Esophagus muscularis mucosa (tissue), 4 donors: ENCODE data around the gene KLHL29. TPM values are rescaled to one million over a fixed set of nuclear protein-coding genes. Genes with fewer than 3 reads are reported as not detected.

Experiments used
- DNase-seq: peaks from one replicate; pipeline ENCODE4 v3.0.0-alpha.2; 2017; ENCODE audit errors: extremely low spot score
- H3K27ac ChIP-seq, 4 donors: fragments of 200-600 bp; sonication (generic); replicated peaks in 1 of 4; 1 replicate in 3 of 4; 2 replicates in 1 of 4; pipeline ENCODE4 v1.5.1; 2016 to 2019; ENCODE audit warnings: mild to moderate bottlenecking in 1 of 4
- H3K27me3 ChIP-seq, 4 donors: fragments of 200-600 bp; sonication (generic); one replicate each; pipeline versions ENCODE4 v1.5.1 to v1.6.0; 2016 to 2019
- H3K36me3 ChIP-seq, 4 donors: fragments of 200-600 bp; sonication (generic); one replicate each; pipeline ENCODE4 v1.5.1; 2016 to 2019
- H3K4me1 ChIP-seq, 4 donors: fragments of 200-600 bp; sonication (generic); one replicate each; pipeline ENCODE4 v1.5.1; 2016 to 2019
- H3K4me3 ChIP-seq, 4 donors: fragments of 200-600 bp; sonication (generic); 1 replicate in 2 of 4; 2 replicates in 2 of 4; pipeline ENCODE4 v1.5.1; 2016 to 2019; ENCODE audit warnings: mild to moderate bottlenecking in 4 of 4, moderate library complexity in 1 of 4
- H3K9me3 ChIP-seq, 4 donors: fragments of 200-600 bp; sonication (generic); 1 replicate in 3 of 4; 2 replicates in 1 of 4; pipeline ENCODE4 v1.5.1; 2016 to 2019
- CTCF ChIP-seq, 3 experiments: fragments of 200-600 bp in 2 of 3; fragments of 450-650 bp in 1 of 3; sonication (generic) in 2 of 3; IDR thresholded peaks; one replicate each; pipeline ENCODE4 v1.5.1; 2017 to 2019; ENCODE audit warnings: antibody characterized with exemption in 3 of 3, mild to moderate bottlenecking in 2 of 3, moderate library complexity in 1 of 3
- EP300 ChIP-seq: sonication (generic); formaldehyde crosslinking; IDR thresholded peaks from one replicate; pipeline ENCODE4 v1.6.1; 2017; ENCODE audit warnings: antibody characterized with exemption
- POLR2A ChIP-seq: fragments of 450-650 bp; IDR thresholded peaks from one replicate; pipeline ENCODE4 v1.6.1; 2017; ENCODE audit warnings: antibody characterized with exemption, moderate library complexity, mild to moderate bottlenecking, low read depth
- POLR2AphosphoS5 ChIP-seq, 2 donors: sonication (generic); formaldehyde crosslinking; IDR thresholded peaks; one replicate each; pipeline ENCODE4 v1.6.1; 2017; ENCODE audit warnings: antibody characterized with exemption in 2 of 2
- WGBS: methylation state at CpG from one replicate; pipeline ENCODE4 v1.1.5; 2018; 5-methylcytosine and 5-hydroxymethylcytosine counted together
- intact Hi-C: fragments of 100-400 bp; cut with DNase I; formaldehyde crosslinking; loops from one replicate; pipeline ENCODE4 v1.15.1; 2023
- total RNA-seq, 4 donors: library from RNA; depleted of rRNA; stranded (reverse); fragments of >200 nt; gene quantifications; one replicate each; pipeline versions ENCODE4 v1.1.0 to v1.2.1, GENCODE V29; 2016

The KLHL29 gene
- total RNA-seq, 4 donors from 2014 or later: 22.0 to 26.1 (median 23.4) TPM

GRCh38 chr2:23711979-23712755, 327.2 kb downstream of the KLHL29 start:
- H3K9me3 ChIP-seq: no peaks in the 10 kb centered on the region
- H3K27ac ChIP-seq: no peak overlapping the region
- no peak for DNase-seq
- H3K4me3 ChIP-seq: no peak overlapping the region
- H3K27me3 ChIP-seq: no peaks in the 10 kb centered on the region
- WGBS: 70% methylated on average over 7 of the region's 7 CpGs
- TF ChIP-seq CTCF (IDR thresholded peaks at IDR 0.05) (no peak), POLR2AphosphoS5 (IDR thresholded peaks at IDR 0.05) (no peak), EP300 (no peak), POLR2A (no peak)
- peaks cover 0 to 24% (median 21%) of the 10 kb centered on the region in 4 donors for H3K4me1 ChIP-seq
- intact Hi-C loops: no loop called here
- peaks cover 0 to 25% (median 14%) of the 10 kb centered on the region in 4 donors for H3K36me3 ChIP-seq

GRCh38 chr2:23712756-23713151, 327.8 kb downstream of the KLHL29 start:
- intact Hi-C loops: no loop called here
- no peak overlapping the region for H3K27ac ChIP-seq
- no peak overlapping the region for H3K4me3 ChIP-seq
- H3K27me3 ChIP-seq: no peaks in the 10 kb centered on the region
- no peaks in the 10 kb centered on the region for H3K9me3 ChIP-seq
- WGBS: 76% methylated on average over 2 of the region's 2 CpGs
- peaks cover 0 to 18% (median 15%) of the 10 kb centered on the region in 4 donors for H3K4me1 ChIP-seq
- no peak for DNase-seq
- TF ChIP-seq EP300 (no peak), POLR2A (no peak), POLR2AphosphoS5 (IDR thresholded peaks at IDR 0.05) (no peak), CTCF (IDR thresholded peaks at IDR 0.05) (no peak)
- H3K36me3 ChIP-seq: peaks cover 0 to 19% (median 9%) of the 10 kb centered on the region in 4 donors

GRCh38 chr2:23713351-23713750, 328.4 kb downstream of the KLHL29 start:
- Histone ChIP-seq H3K27ac (no peak overlapping the region), H3K27me3 (no peaks in the 10 kb centered on the region), H3K4me1 (peaks cover 0 to 15% (median 11%) of the 10 kb centered on the region in 4 donors), H3K4me3 (no peak overlapping the region), H3K9me3 (no peaks in the 10 kb centered on the region), H3K36me3 (peaks cover 0 to 14% (median 7%) of the 10 kb centered on the region in 4 donors)
- 83% methylated on average over 5 of the region's 5 CpGs for WGBS
- no peak for TF ChIP-seq POLR2A
- TF ChIP-seq EP300: no peak
- TF ChIP-seq POLR2AphosphoS5 (IDR thresholded peaks at IDR 0.05): no peak
- no peak for TF ChIP-seq CTCF (IDR thresholded peaks at IDR 0.05)
- intact Hi-C loops: no loop called here
- DNase-seq: no peak

GRCh38 chr2:23718931-23719700, 334.1 kb downstream of the KLHL29 start:
- no peak for TF ChIP-seq EP300
- no peak for TF ChIP-seq POLR2AphosphoS5 (IDR thresholded peaks at IDR 0.05)
- TF ChIP-seq CTCF (IDR thresholded peaks at IDR 0.05): no peak
- no peak for TF ChIP-seq POLR2A
- Histone ChIP-seq H3K4me1 (peaks cover 0 to 23% (median 8%) of the 10 kb centered on the region in 4 donors), H3K36me3 (no peaks in the 10 kb centered on the region), H3K9me3 (peaks cover 0 to 12% (median 0%) of the 10 kb centered on the region in 4 donors), H3K4me3 (no peak overlapping the region), H3K27me3 (no peaks in the 10 kb centered on the region), H3K27ac (no peak overlapping the region)
- WGBS: 79% methylated on average over 4 of the region's 4 CpGs
- DNase-seq: no peak
- intact Hi-C loops: no loop called here
